ENCODE measurements around the gene IFNA13. TPM values are rescaled to one million over a fixed set of nuclear protein-coding genes. Genes with fewer than 3 reads are reported as not detected.
"Not testable (repeated sequence)": the region's sequence is repeated elsewhere in the genome, so short reads cannot be mapped to it uniquely, and the experiment has no call there.

IFNA13 gene
- total RNA-seq, 2 experiments from 2014 or later: not detected

- H3K27ac Mint-ChIP-seq: no peak overlapping the region
- peaks cover 63% of the 10 kb centered on the region for H3K27me3 Mint-ChIP-seq
- peaks cover 6% of the 10 kb centered on the region for H3K4me1 Mint-ChIP-seq
- ChIA-PET CTCF (interaction anchor here (0.8 to 1.8 kb wide), 16 partner anchors 9 to 213 kb away, joined by 3 to 10 read pairs (median 4); partner anchors contain the start of genes IFNA2 and KLHL9), POLR2A (no interaction called here)
- peak overlapping the region; percentile 41 for H3K4me3 Mint-ChIP-seq
- H3K36me3 Mint-ChIP-seq (ENCODE audit: low read depth): no peaks in the 10 kb centered on the region
- H3K9me3 Mint-ChIP-seq: no peaks in the 10 kb centered on the region
- DNase-seq: peak; percentile 63
Observed at GRCh38 chr9:21395778-21396717, 28.2 kb upstream of the IFNA13 start.

GRCh38 chr9:21392270-21392669 lies 24.4 kb upstream of the IFNA13 start:
- Mint-ChIP-seq H3K9me3 (no peaks in the 10 kb centered on the region), H3K27ac (no peak overlapping the region), H3K36me3 (ENCODE audit: low read depth) (no peaks in the 10 kb centered on the region), H3K4me3 (no peak overlapping the region), H3K27me3 (peaks cover 64% of the 10 kb centered on the region), H3K4me1 (peaks cover 6% of the 10 kb centered on the region)
- CTCF ChIA-PET: interaction anchor here (1.5 kb wide), 1 partner anchor 15 kb away, joined by 3 read pairs; no protein-coding TSS in a partner anchor
- DNase-seq: no peak
- POLR2A ChIA-PET: no interaction called here

- DNase-seq: no peak
- ChIA-PET CTCF (interaction anchor here (0.6 to 1.1 kb wide), 2 partner anchors 11 to 1959 kb away, joined by 3 read pairs; no protein-coding TSS in a partner anchor), POLR2A (no interaction called here)
- Mint-ChIP-seq H3K4me1 (peaks cover 20% of the 10 kb centered on the region), H3K27ac (no peak within 1 kb of the TSS), H3K36me3 (ENCODE audit: low read depth) (no peaks in the 10 kb centered on the region), H3K27me3 (peaks cover 59% of the 10 kb centered on the region), H3K9me3 (no peaks in the 10 kb centered on the region), H3K4me3 (no peak within 1 kb of the TSS)
Observed at GRCh38 chr9:21385131-21385670, 17.3 kb upstream of the IFNA13 start, which contains the start of gene IFNA2. Gene IFNA2 (minus strand): TSS chr9:21385398. CDS start chr9:21385329, 69 bp downstream.

GRCh38 chr9:21383627-21384026 lies 15.8 kb upstream of the IFNA13 start:
- Mint-ChIP-seq H3K27me3 (peaks cover 63% of the 10 kb centered on the region), H3K9me3 (no peaks in the 10 kb centered on the region), H3K4me1 (peaks cover 23% of the 10 kb centered on the region), H3K27ac (no peak overlapping the region), H3K36me3 (ENCODE audit: low read depth) (no peaks in the 10 kb centered on the region), H3K4me3 (no peak overlapping the region)
- CTCF ChIA-PET: no interaction called here
- POLR2A ChIA-PET: no interaction called here
- DNase-seq: no peak

GRCh38 chr9:21381448-21382339 lies 13.8 kb upstream of the IFNA13 start:
- ChIA-PET POLR2A (no interaction called here), CTCF (interaction anchor here (1.7 kb wide), 1 partner anchor 14 kb away, joined by 8 read pairs; no protein-coding TSS in a partner anchor)
- Mint-ChIP-seq H3K9me3 (no peaks in the 10 kb centered on the region), H3K27me3 (peaks cover 56% of the 10 kb centered on the region), H3K36me3 (ENCODE audit: low read depth) (no peaks in the 10 kb centered on the region), H3K4me1 (peaks cover 23% of the 10 kb centered on the region), H3K4me3 (peak overlapping the region; percentile 21), H3K27ac (peak overlapping the region; percentile 52)
- peak; percentile 16 for DNase-seq

- POLR2A ChIA-PET; H3K36me3 Mint-ChIP-seq (ENCODE audit: low read depth); H3K9me3 Mint-ChIP-seq; CTCF ChIA-PET; H3K27ac Mint-ChIP-seq; DNase-seq; H3K4me1 Mint-ChIP-seq; H3K4me3 Mint-ChIP-seq: not testable (repeated sequence)
- H3K27me3 Mint-ChIP-seq: peaks cover 37% of the 10 kb centered on the region
Observed at GRCh38 chr9:21371467-21371866, 3.6 kb upstream of the IFNA13 start.

GRCh38 chr9:21367169-21367568 lies 688 bp downstream of the IFNA13 start:
- H3K4me1 Mint-ChIP-seq, H3K4me3 Mint-ChIP-seq: not testable (repeated sequence)

GRCh38 chr9:21362287-21362686 lies 5.6 kb downstream of the IFNA13 start:
- H3K4me3 Mint-ChIP-seq: no peak overlapping the region
- peaks cover 30% of the 10 kb centered on the region for H3K27me3 Mint-ChIP-seq
- POLR2A ChIA-PET: no interaction called here
- CTCF ChIA-PET: no interaction called here
- peaks cover 1% of the 10 kb centered on the region for H3K36me3 Mint-ChIP-seq (ENCODE audit: low read depth)
- H3K9me3 Mint-ChIP-seq: no peaks in the 10 kb centered on the region
- H3K27ac Mint-ChIP-seq: no peak overlapping the region
- no peak for DNase-seq
- peaks cover 16% of the 10 kb centered on the region for H3K4me1 Mint-ChIP-seq

More at GRCh38 chr9:21367169-21367568, 688 bp downstream of the IFNA13 start:
- POLR2A ChIA-PET; H3K9me3 Mint-ChIP-seq; DNase-seq; CTCF ChIA-PET; H3K27ac Mint-ChIP-seq; H3K36me3 Mint-ChIP-seq (ENCODE audit: low read depth): not testable (repeated sequence)
- peaks cover 47% of the 10 kb centered on the region for H3K27me3 Mint-ChIP-seq

- H3K27me3 Mint-ChIP-seq: peaks cover 32% of the 10 kb centered on the region
- H3K36me3 Mint-ChIP-seq (ENCODE audit: low read depth): peaks cover 7% of the 10 kb centered on the region
- ChIA-PET POLR2A (no interaction called here), CTCF (no interaction called here)
- H3K4me1 Mint-ChIP-seq: peaks cover 23% of the 10 kb centered on the region
- H3K4me3 Mint-ChIP-seq: peak overlapping the region; percentile 57
- peaks cover 6% of the 10 kb centered on the region for H3K9me3 Mint-ChIP-seq
- peak; percentile 28 for DNase-seq
- peak overlapping the region; percentile 96 for H3K27ac Mint-ChIP-seq
Observed at GRCh38 chr9:21357479-21358460, 10.1 kb downstream of the IFNA13 start.

GRCh38 chr9:21350787-21351186 lies 17.1 kb downstream of the IFNA13 start, which contains the start of gene IFNA6:
Gene IFNA6 (minus strand): TSS chr9:21350887. CDS start chr9:21350887, 0 bp downstream.
- peaks cover 69% of the 10 kb centered on the region for H3K27me3 Mint-ChIP-seq
- H3K27ac Mint-ChIP-seq: no peak within 1 kb of the TSS
- H3K4me3 Mint-ChIP-seq: no peak within 1 kb of the TSS
- DNase-seq: no peak
- H3K9me3 Mint-ChIP-seq: peaks cover 6% of the 10 kb centered on the region
- no peaks in the 10 kb centered on the region for H3K4me1 Mint-ChIP-seq
- ChIA-PET CTCF (interaction anchor here (1.8 kb wide), 1 partner anchor 24 kb away, joined by 5 read pairs; no protein-coding TSS in a partner anchor), POLR2A (no interaction called here)
- peaks cover 6% of the 10 kb centered on the region for H3K36me3 Mint-ChIP-seq (ENCODE audit: low read depth)

GRCh38 chr9:21348430-21348970 lies 19.4 kb downstream of the IFNA13 start:
- no peaks in the 10 kb centered on the region for H3K4me1 Mint-ChIP-seq
- peaks cover 8% of the 10 kb centered on the region for H3K9me3 Mint-ChIP-seq
- no peak for DNase-seq
- ChIA-PET POLR2A (no interaction called here), CTCF (no interaction called here)
- H3K4me3 Mint-ChIP-seq: no peak overlapping the region
- peaks cover 69% of the 10 kb centered on the region for H3K27me3 Mint-ChIP-seq
- peaks cover 5% of the 10 kb centered on the region for H3K36me3 Mint-ChIP-seq (ENCODE audit: low read depth)
- H3K27ac Mint-ChIP-seq: no peak overlapping the region
